Mononuclear cell (primary cell): ENCODE results near the gene ITGA11. TPM values are rescaled to one million over a fixed set of nuclear protein-coding genes. Genes with fewer than 3 reads are reported as not detected.
A peak's percentile ranks its signal among the peaks of the same experiment; 100 is the strongest.

Source experiments
- H3K27me3 ChIP-seq: 2 replicates; pipeline ENCODE4 v1.6.0; 2011; ENCODE audit warnings: low read length, control low read depth; ENCODE audit not compliant: insufficient read depth
- H3K4me1 ChIP-seq: 2 replicates; pipeline ENCODE4 v1.5.1; 2011; ENCODE audit warnings: mild to moderate bottlenecking, low read length, control low read depth; ENCODE audit not compliant: insufficient read depth
- H3K4me3 ChIP-seq: 2 replicates; pipeline ENCODE4 v1.5.1; 2011; ENCODE audit warnings: mild to moderate bottlenecking, low read length, moderate library complexity
- H3K9me3 ChIP-seq: 2 replicates; pipeline ENCODE4 v1.5.1; 2011; ENCODE audit warnings: low read depth, mild to moderate bottlenecking, control low read depth, low read length
- total RNA-seq: library from RNA; depleted of rRNA; stranded (reverse); fragments of >200 nt; gene quantifications from one replicate; pipeline ENCODE4 v1.2.3, GENCODE V29; 2012

ITGA11 gene
- total RNA-seq, 1 donor = under 0.01 TPM

DNA sequence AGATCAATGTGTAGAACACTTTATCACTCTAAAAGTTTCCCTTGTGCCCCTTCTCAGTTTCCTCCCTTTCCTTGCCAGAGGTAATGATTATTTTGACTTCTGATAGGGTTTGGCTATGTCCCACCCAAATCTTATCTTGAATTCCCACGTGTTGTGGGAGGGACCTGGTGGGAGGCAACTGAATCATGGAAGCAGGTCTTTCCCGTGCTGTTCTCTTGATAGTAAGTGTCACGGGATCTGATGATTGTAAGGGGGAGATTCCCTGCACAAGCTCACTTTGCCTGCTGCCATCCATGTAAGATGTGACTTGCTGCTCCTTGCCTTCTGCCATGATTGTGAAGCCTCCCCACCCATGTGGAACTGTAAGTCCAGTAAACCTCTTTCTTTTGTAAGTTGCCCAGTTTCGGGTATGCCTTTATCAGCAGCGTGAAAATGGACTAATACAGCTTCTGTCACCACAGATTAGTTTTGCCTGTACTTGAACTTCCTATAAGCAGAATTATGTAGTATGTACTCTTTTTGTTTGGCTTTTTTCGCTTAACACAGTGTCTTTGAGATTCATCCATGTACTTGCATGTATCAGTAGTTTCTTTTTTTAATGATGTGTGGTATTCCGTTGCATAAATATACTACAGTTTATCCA lies 147.2 kb downstream of the ITGA11 start:
- H3K9me3 ChIP-seq = no peaks in the 10 kb centered on the region
- H3K4me3 ChIP-seq = no peak overlapping the region
- H3K27me3 ChIP-seq = no peaks in the 10 kb centered on the region
- H3K4me1 ChIP-seq = peaks cover 47% of the 10 kb centered on the region

DNA sequence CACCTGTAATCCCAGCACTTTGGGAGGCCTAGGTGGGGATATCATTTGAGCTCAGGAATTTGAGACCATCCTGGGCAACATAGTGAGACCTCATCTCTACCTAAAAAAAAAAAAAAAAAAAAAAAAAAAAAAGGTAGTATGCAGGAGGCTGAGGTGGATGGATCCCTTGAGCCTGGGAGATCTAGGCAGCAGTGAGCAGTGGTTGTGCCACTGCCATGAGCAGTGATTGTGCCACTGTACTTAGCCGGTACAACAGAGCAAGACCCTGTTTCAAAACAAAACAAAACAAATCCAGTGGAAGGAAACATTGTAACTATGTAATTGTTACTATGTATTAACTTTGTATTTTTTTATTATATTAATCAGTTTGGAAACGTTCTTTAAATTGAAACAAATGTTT lies 148.6 kb downstream of the ITGA11 start:
- Histone ChIP-seq H3K4me3 (no peak overlapping the region), H3K27me3 (no peaks in the 10 kb centered on the region), H3K9me3 (no peaks in the 10 kb centered on the region), H3K4me1 (peaks cover 61% of the 10 kb centered on the region)

DNA sequence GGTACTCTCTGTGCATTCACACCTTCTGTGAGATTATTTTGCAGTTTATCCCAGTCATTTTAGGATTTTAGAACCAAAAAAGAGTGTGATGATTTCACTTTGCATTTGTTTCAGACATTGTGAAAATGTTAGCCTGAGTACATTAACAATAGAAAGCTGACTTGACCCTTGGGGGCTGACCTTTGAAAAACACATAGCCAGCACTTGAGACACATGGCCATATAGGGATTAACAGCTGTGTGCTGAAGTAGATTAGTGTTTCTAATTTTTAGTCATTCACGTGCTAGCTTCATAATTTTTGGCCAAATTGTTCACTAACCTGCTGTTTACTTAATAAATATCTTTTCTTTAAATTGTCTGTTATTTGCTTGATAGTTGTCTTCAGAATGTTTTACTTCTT lies 151.0 kb downstream of the ITGA11 start:
- no peak overlapping the region for H3K4me3 ChIP-seq
- H3K27me3 ChIP-seq = no peaks in the 10 kb centered on the region
- no peaks in the 10 kb centered on the region for H3K9me3 ChIP-seq
- peaks cover 66% of the 10 kb centered on the region for H3K4me1 ChIP-seq

DNA sequence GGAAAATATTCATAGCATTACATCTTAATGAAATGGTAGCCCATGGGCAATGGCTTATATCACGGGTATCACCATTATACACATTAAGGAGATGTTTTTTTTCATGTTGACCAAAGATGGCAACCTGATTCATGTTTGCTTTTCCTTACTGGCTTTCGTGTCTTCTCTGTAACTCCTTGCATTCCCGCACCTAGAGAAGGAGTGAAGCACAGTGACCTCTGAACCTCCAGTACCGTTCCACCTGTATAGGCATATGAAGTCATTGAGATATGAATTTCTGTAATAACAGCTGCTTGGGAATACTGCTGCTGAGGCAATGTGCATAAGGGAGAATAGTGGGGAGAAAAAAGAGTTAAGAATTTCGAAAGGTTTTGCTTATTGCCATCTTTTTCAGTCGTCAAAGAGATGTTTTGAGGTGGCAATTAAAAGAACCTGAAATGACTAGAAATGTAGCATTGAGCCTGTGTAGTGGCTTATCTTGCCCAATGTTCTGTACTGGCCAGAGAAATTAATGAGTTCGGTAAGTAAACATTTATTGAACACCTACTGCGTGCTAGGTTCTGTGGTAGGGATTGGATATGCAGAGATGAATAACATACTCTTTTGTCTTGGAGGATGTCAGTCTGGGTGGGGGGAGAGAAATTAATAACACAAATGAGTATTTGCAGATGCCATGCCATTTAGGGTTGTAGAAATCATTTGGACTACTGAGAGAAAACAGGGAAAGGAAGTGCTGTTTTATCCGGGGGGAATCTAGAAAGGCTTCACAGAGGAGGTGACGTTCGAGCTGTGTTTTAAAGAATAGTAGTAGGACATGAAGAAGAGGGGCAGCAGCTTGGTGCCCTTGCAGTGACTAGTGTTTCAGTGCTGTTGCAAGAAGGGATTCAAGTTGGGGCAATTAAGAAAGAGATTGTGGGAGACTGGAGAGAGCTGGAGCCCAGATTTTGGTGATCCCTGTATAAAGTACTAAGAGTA lies 151.9 kb downstream of the ITGA11 start:
- H3K9me3 ChIP-seq = no peaks in the 10 kb centered on the region
- H3K4me1 ChIP-seq = peaks cover 60% of the 10 kb centered on the region
- no peak overlapping the region for H3K4me3 ChIP-seq

DNA sequence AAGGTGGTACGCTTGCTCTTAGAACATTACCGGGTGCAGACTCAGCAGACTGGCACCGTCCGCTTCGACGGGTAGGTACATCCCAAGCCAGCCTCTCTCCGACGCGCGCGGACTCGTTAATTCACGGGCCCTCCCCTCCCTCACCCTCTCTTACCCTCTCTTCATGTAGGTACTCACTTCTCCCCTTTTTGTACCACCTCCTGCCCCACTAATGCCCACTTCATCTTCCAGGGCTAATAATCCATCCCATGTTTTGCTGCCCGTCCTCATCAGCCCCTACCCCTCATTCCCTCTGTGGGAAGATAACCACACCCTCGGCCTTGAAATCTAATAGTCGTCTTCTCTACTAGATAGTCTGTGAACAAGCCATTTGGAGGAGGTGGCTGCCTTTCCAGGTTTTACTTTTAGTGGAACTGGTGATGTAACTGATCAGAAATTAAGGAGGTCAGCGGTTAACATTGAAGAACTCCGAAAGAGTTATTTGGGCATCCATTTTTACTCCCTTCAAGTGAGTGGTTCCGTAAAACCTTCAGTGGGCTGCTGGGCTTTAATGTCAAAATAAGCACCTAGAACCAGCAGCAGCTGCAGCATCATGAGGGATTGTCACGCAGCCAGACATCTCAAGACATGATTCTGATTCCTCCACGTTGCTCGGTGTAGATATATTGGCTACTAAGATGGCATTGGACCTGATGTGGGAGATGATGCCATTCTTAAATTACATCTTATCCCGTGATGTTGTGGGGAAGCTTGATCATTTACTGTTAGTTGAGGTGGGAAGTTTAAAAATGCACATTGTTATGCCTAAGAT lies 153.2 kb downstream of the ITGA11 start:
- peaks cover 56% of the 10 kb centered on the region for H3K4me1 ChIP-seq
- H3K4me3 ChIP-seq = peak overlapping the region; percentile 89
- no peaks in the 10 kb centered on the region for H3K27me3 ChIP-seq
- H3K9me3 ChIP-seq = no peaks in the 10 kb centered on the region

More for the DNA sequence above, 151.9 kb downstream of the ITGA11 start:
- no peaks in the 10 kb centered on the region for H3K27me3 ChIP-seq

DNA sequence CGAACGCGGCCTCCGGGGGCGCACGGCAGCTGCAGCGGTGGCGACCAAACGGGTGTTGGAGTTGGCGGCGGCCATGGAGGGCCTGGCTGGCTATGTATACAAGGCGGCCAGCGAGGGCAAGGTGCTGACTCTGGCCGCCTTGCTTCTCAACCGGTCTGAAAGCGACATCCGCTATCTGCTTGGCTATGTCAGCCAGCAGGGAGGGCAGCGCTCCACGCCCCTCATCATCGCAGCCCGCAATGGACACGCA lies 153.7 kb downstream of the ITGA11 start:
- Histone ChIP-seq H3K9me3 (no peaks in the 10 kb centered on the region), H3K4me3 (peak overlapping the region; percentile 89), H3K27me3 (no peaks in the 10 kb centered on the region), H3K4me1 (peaks cover 53% of the 10 kb centered on the region)

DNA sequence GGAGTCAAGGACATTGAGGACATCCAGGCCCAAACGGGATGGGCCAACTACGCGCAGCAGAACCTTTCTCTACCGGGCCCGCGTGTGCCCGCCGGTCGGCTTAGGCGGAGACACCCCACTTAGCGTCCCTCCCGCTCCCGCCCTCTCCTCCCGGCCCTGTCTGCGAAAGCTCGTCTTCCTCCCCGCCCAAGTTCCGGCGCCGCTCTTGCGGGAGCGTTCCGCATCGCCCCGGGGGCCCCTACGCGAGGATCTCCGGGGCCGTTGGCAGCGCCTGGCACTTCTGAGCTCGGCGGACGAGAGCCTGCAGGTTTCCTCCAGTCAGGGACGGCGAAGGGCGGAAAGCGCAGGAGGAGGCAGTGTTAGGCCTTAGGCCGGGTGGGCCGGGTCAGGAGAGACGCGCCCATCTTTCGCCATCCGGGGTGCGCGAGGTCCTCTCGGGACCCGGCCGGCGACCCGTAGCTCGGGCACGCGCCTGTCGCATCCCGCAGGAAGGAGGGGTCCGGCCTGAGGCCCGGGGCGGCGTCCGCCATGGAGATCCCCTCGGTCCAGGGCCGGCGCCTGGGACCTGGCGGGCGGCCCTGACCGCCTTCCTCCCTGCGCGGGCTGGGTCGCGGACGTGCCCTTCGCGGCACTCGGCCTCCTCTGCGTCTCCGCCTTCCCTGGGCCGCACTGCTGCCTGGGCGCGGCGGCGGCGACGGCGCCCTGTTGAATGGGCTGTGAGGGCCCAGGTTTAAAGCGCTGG lies 154.2 kb downstream of the ITGA11 start, which contains the start of gene FEM1B:
Gene FEM1B, plus strand, starts transcription at position 143 of the 742 bp plus-strand sequence. CDS start 673 bp downstream, outside the sequence.
- Histone ChIP-seq H3K27me3 (no peaks in the 10 kb centered on the region), H3K4me3 (peak within 1 kb of the TSS; percentile 89), H3K9me3 (no peaks in the 10 kb centered on the region), H3K4me1 (peaks cover 52% of the 10 kb centered on the region)

DNA sequence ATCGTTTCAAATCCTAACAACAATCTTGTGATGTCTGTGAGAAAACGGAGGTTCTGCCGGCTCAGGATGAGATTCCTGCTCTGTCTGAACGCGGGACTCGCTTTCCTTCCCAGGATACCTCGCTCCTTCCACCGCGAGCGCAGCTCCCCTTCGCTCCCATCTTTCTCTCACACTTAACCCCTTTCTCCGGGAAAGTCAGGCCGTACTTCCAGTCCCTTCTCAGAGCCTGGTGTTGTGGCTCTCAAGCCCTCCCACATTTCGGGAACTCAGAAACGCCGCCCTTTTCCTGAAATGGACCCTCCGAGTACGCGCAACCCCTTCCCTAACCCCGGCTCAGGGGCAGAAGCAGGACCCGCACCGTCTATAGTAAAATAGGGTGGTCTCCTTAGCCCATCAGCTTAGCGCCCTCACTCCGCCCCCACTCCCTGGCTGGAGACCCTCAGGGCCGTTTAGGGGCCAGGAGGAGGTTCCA lies 154.8 kb downstream of the ITGA11 start:
- H3K27me3 ChIP-seq = no peaks in the 10 kb centered on the region
- no peaks in the 10 kb centered on the region for H3K9me3 ChIP-seq
- H3K4me1 ChIP-seq = peaks cover 52% of the 10 kb centered on the region
- H3K4me3 ChIP-seq = peak overlapping the region; percentile 89

DNA sequence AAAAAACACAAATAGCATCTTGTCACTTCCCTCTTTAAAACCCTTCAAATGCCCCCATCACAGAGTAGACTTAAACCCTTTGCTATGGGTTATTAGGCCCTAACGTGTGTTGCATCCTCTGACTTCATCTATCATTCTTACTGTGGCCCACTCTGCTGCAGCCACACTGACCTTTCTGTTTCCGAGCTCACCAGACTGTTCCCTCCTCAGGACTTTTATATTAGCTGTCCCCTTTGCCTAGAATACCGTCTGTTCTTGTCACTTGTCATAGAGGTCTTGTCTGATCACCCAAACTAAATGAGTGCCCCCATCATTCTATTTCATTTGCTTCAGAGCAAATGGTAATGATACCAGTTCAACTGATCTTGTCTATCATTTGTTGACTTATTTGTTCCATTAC lies 155.3 kb downstream of the ITGA11 start:
- H3K4me1 ChIP-seq = peaks cover 47% of the 10 kb centered on the region
- peak overlapping the region; percentile 89 for H3K4me3 ChIP-seq

DNA sequence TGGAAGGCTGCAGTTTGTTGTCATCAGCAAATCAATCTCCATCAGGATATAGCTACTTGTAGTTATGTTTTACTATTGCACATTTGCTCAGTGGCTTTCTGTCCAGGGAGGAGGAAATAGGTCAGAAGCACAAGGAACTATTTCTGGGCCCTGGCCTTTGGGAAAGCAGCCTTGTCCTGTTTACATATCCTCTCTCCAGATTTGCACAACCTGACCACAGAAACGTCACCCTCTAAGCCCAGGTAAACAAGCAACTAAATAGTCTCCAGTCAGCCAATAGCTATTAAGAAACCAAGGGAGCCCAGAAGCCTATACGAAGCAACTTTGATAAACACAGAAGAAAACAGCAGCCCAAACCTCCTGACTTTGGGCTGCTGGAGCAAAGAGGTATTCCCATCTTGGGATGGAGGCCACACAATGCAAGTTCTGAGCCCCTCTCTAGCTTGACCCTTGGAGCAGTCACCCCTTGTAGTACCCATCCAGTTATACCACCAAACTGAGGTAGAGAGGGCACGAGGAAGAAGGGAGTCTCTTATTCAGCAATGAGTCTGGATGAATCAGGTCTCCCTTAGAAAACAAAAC lies 156.7 kb downstream of the ITGA11 start:
- H3K4me1 ChIP-seq = peaks cover 33% of the 10 kb centered on the region
- H3K4me3 ChIP-seq = no peak overlapping the region
- H3K27me3 ChIP-seq = no peaks in the 10 kb centered on the region
- no peaks in the 10 kb centered on the region for H3K9me3 ChIP-seq

More for the DNA sequence above, 155.3 kb downstream of the ITGA11 start:
- Histone ChIP-seq H3K9me3 (no peaks in the 10 kb centered on the region), H3K27me3 (no peaks in the 10 kb centered on the region)

DNA sequence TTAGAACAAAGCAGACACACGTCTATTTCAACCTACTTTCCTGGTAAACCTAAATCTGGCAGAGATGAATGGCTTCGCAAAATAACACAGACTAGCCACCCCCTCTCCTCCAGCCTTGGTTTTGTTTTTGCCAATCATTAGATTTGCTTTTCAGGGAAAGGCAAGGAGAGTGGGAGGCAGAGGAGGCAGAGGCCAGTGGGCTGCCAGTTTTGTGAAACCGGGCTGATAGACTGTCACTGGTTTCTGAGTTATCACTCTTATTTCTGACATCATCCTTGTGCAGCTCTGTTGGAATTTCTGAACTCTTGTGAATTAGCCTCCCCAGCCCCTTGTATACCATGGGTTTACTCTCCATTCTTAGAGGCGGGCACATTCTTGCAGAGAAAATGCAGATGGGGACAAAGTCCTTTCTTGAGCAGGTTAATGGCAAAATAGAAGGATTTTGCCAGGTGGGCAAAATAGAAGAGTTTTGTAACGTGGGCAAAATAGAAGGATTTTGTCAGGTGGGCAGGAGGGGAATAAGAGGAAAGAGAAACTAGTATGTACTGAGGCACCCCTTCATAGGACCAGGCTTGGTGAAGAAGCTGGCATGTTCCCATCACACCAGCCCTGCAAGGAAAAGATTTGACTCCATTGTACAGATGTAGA lies 157.6 kb downstream of the ITGA11 start:
- Histone ChIP-seq H3K27me3 (no peaks in the 10 kb centered on the region), H3K4me1 (peaks cover 24% of the 10 kb centered on the region), H3K9me3 (no peaks in the 10 kb centered on the region), H3K4me3 (no peak overlapping the region)

DNA sequence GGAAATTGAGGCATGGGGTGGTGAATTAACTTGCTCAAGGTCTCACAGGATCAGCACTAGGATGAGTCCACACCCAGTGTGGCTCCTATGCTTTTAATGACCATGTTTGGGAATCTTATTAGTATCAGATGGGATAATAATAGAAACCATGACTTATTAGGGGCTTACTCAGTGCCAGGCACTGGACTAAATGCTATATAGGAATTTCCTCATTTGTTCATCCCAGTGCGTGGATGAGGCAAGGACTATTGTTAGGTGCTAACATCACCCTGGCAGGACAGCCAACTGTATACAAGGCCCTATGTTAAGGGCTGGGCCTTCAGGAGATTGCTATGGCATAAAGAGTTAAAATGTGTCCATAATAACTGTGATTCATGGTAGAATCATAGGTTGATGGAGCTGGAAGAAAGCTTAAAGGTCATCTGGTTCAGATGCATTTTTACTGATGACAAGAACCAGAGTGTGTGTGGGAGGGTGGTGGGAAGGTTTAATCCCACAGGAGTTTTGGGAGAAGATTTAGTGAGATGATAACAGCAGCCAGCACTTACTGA lies 159.2 kb downstream of the ITGA11 start:
- Histone ChIP-seq H3K9me3 (no peaks in the 10 kb centered on the region), H3K27me3 (no peaks in the 10 kb centered on the region), H3K4me3 (no peak overlapping the region), H3K4me1 (peaks cover 14% of the 10 kb centered on the region)

DNA sequence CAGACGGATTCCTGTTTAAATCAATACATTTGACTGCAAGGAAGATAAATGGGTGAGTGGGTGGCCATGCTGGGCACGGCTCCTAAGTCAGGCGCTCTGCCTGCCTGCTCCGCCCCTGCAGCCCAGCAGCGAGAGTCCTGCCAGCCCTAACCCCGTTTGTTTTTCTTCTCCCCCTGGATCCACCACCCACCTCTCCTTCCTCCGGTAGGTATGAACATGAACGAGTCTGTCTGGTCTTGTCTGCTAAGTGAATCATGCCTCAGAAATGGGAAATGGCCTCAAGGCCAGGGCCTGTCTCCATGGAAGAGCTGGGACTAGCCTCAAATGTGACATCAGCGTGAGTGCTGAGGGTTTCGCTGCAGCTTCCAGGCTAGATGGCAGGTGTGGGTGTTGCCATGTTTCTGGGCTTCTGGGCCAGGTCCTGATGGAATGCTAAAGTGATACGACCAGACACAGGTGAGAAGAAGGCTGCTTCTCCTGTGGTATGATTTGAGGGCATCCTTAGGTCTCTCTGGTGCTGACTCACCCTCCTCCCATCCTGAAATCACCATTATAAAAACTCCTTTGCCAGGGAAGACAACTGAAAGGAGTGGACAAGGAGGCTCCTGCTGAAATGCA lies 160.0 kb downstream of the ITGA11 start:
- Histone ChIP-seq H3K4me3 (no peak overlapping the region), H3K9me3 (no peaks in the 10 kb centered on the region), H3K27me3 (peaks cover 5% of the 10 kb centered on the region), H3K4me1 (peaks cover 9% of the 10 kb centered on the region)
